Lower leg skin (tissue), 3 donors: ENCODE measurements around the gene C19orf12.
"Not testable (repeated sequence)": the region's sequence is repeated elsewhere in the genome, so short reads cannot be mapped to it uniquely, and the experiment has no call there.

ENCODE experiments used
- CTCF ChIP-seq, 3 donors: fragments of 450-650 bp; IDR thresholded peaks; one replicate each; pipeline ENCODE4 v1.5.1; 2016; ENCODE audit warnings: antibody characterized with exemption in 3 of 3, mild to moderate bottlenecking in 3 of 3, moderate library complexity in 2 of 3
- POLR2A ChIP-seq, 2 donors: fragments of 450-650 bp; IDR thresholded peaks; one replicate each; pipeline ENCODE4 v1.6.1; 2016 to 2017; ENCODE audit warnings: antibody characterized with exemption in 2 of 2, mild to moderate bottlenecking in 1 of 2, moderate library complexity in 1 of 2

- TF ChIP-seq CTCF, POLR2A (IDR thresholded peaks at IDR 0.05): not testable (repeated sequence)
Observed at GRCh38 chr19:29671026-29671392, 44.1 kb downstream of the C19orf12 start.
